Measurements from ENCODE around the gene IDH2. TPM values are rescaled to one million over a fixed set of nuclear protein-coding genes. Genes with fewer than 3 reads are reported as not detected.

Gene IDH2
- total and polyA plus RNA-seq, 2 donors (not counting 3 experiments of a cell fraction or from before 2014, with no cell fraction given): 123 to 127 TPM

GRCh38 chr15:90051874-90052273 lies 50.4 kb downstream of the IDH2 start:
- no TSS peak for BruUV-seq (replicated peaks)
- CTCF ChIA-PET: interaction anchor here (2.2 kb wide), 1 partner anchor 13 kb away, joined by 5 read pairs; no protein-coding TSS in a partner anchor
- no peaks in the 10 kb centered on the region for H4K20me1 ChIP-seq (replicated peaks; ENCODE audit: control insufficient read depth, extremely low read depth, insufficient read depth, low read length)

GRCh38 chr15:90049666-90050604 lies 52.3 kb downstream of the IDH2 start:
- Histone ChIP-seq H4K20me1 (replicated peaks; ENCODE audit: control insufficient read depth, extremely low read depth, insufficient read depth, low read length) (no peaks in the 10 kb centered on the region), H3K27me3 (ENCODE audit: control insufficient read depth in 2 of 2, insufficient read depth in 2 of 2, low read length in 2 of 2) (no peaks in the 10 kb centered on the region), H3K9me3 (replicated peaks; ENCODE audit: control insufficient read depth, insufficient read depth, low read length) (no peaks in the 10 kb centered on the region), H3K27ac (ENCODE audit: insufficient read depth, low read depth, low read length) (no peak overlapping the region), H3K4me2 (ENCODE audit: insufficient read depth, low read length) (no peak overlapping the region), H3K79me2 (ENCODE audit: control insufficient read depth, insufficient read depth, low read length) (peaks cover 9% of the 10 kb centered on the region), H3K36me3 (ENCODE audit: control insufficient read depth in 2 of 2, extremely low read depth in 1 of 2, insufficient read depth in 2 of 2, low read length in 2 of 2) (no peaks in the 10 kb centered on the region), H3K9me1 (replicated peaks; ENCODE audit: control insufficient read depth, extremely low read depth, insufficient read depth, low read length) (no peaks in the 10 kb centered on the region), H2AFZ (ENCODE audit: low read depth, low read length) (no peak overlapping the region), H3K4me3 (replicated peaks in 1 of 3; ENCODE audit: insufficient read depth in 1 of 3, low read depth in 1 of 3, low read length in 3 of 3) (no peak overlapping the region), H3K4me1 (ENCODE audit: control insufficient read depth, extremely low read depth, insufficient read depth, low read length) (peaks cover 7% of the 10 kb centered on the region), H3K9ac (replicated peaks; ENCODE audit: extremely low read depth, insufficient read depth, low read length) (no peak overlapping the region)
- TF ChIP-seq MYC (IDR thresholded peaks at IDR 0.05; ENCODE audit: low read depth, low read length): no peak
- no peak for TF ChIP-seq FOS (IDR thresholded peaks at IDR 0.05; ENCODE audit: borderline replicate concordance, insufficient read depth, low read length)
- no peak for TF ChIP-seq GATA2 (IDR thresholded peaks at IDR 0.05; ENCODE audit: insufficient read depth, insufficient read length, low read depth, low read length)
- no peak for TF ChIP-seq CTCF (IDR thresholded peaks at IDR 0.05; ENCODE audit: extremely low read depth in 1 of 2, insufficient read depth in 1 of 2, low read depth in 1 of 2, low read length in 2 of 2)
- no peak for TF ChIP-seq POLR2A (IDR thresholded peaks at IDR 0.05; ENCODE audit: low read depth, low read length)
- no peak for TF ChIP-seq JUN (IDR thresholded peaks at IDR 0.05; ENCODE audit: borderline replicate concordance, insufficient read depth, insufficient read length, low read depth)
- TF ChIP-seq MAX (IDR thresholded peaks at IDR 0.05; ENCODE audit: insufficient read depth, insufficient read length): no peak
- no peak for TF ChIP-seq EZH2 (IDR thresholded peaks at IDR 0.05; ENCODE audit: borderline replicate concordance, low read depth, low read length, severe bottlenecking)
- no peak for TF ChIP-seq POLR2AphosphoS5 (IDR thresholded peaks at IDR 0.05; ENCODE audit: insufficient read depth, low read depth, low read length)
- no TSS peak for BruUV-seq (replicated peaks)
- DNase-seq (ENCODE audit: low read depth, low spot score): no peak
- POLR2A ChIA-PET: no interaction called here
- FAIRE-seq: no peak
- intact Hi-C loops (cut with micrococcal nuclease): no loop called here
- dilution Hi-C loops (cut with MboI; ENCODE audit: extremely low pct_ligation_motif_present, low sequenced_read_pairs): no loop called here
- CTCF ChIA-PET: interaction anchor here (0.6 to 1.2 kb wide), 3 partner anchors 12 to 37 kb away, joined by 3 read pairs; no protein-coding TSS in a partner anchor

More at GRCh38 chr15:90051874-90052273, 50.4 kb downstream of the IDH2 start:
- dilution Hi-C loops (cut with MboI; ENCODE audit: extremely low pct_ligation_motif_present, low sequenced_read_pairs): no loop called here
- Histone ChIP-seq H3K4me1 (ENCODE audit: control insufficient read depth, extremely low read depth, insufficient read depth, low read length) (peaks cover 7% of the 10 kb centered on the region), H3K4me3 (replicated peaks in 1 of 3; ENCODE audit: insufficient read depth in 1 of 3, low read depth in 1 of 3, low read length in 3 of 3) (no peak overlapping the region), H3K9me3 (replicated peaks; ENCODE audit: control insufficient read depth, insufficient read depth, low read length) (no peaks in the 10 kb centered on the region), H3K79me2 (ENCODE audit: control insufficient read depth, insufficient read depth, low read length) (peaks cover 13% of the 10 kb centered on the region), H3K27ac (ENCODE audit: insufficient read depth, low read depth, low read length) (no peak overlapping the region), H3K27me3 (ENCODE audit: control insufficient read depth in 2 of 2, insufficient read depth in 2 of 2, low read length in 2 of 2) (no peaks in the 10 kb centered on the region), H3K36me3 (ENCODE audit: control insufficient read depth in 2 of 2, extremely low read depth in 1 of 2, insufficient read depth in 2 of 2, low read length in 2 of 2) (no peaks in the 10 kb centered on the region), H3K9ac (replicated peaks; ENCODE audit: extremely low read depth, insufficient read depth, low read length) (no peak overlapping the region), H2AFZ (ENCODE audit: low read depth, low read length) (no peak overlapping the region), H3K9me1 (replicated peaks; ENCODE audit: control insufficient read depth, extremely low read depth, insufficient read depth, low read length) (no peaks in the 10 kb centered on the region), H3K4me2 (ENCODE audit: insufficient read depth, low read length) (no peak overlapping the region)
- intact Hi-C loops (cut with micrococcal nuclease): no loop called here
- no peak for TF ChIP-seq FOS (IDR thresholded peaks at IDR 0.05; ENCODE audit: borderline replicate concordance, insufficient read depth, low read length)
- DNase-seq (ENCODE audit: low read depth, low spot score) (no peak), FAIRE-seq (no peak)
- POLR2A ChIA-PET: no interaction called here

Data from endothelial cell of umbilical vein (primary cell).